Neural crest cell (in vitro differentiated cells): ENCODE data around the gene ADGRL4. TPM values are rescaled to one million over a fixed set of nuclear protein-coding genes. Genes with fewer than 3 reads are reported as not detected.

ENCODE experiments used
- DNase-seq: peaks from one replicate; pipeline ENCODE4 v3.0.0; 2021; ENCODE audit warnings: low read depth, mixed read lengths, low spot score
- H3K27ac Mint-ChIP-seq: one replicate; pipeline ENCODE4 v1.8.0; 2021; ENCODE audit warnings: mild to moderate bottlenecking, mixed read lengths; ENCODE audit not compliant: unreplicated experiment
- H3K27me3 Mint-ChIP-seq: 2 replicates; pipeline ENCODE4 v1.8.0; 2021; ENCODE audit warnings: low read depth, mild to moderate bottlenecking, mixed read lengths
- H3K36me3 Mint-ChIP-seq: 2 replicates; pipeline ENCODE4 v1.8.0; 2021; ENCODE audit warnings: low read depth, mild to moderate bottlenecking, mixed read lengths
- H3K4me1 Mint-ChIP-seq: 2 replicates; pipeline ENCODE4 v1.8.0; 2021; ENCODE audit warnings: mixed read lengths
- H3K4me3 Mint-ChIP-seq: one replicate; pipeline ENCODE4 v1.8.0; 2021; ENCODE audit warnings: mild to moderate bottlenecking, mixed read lengths
- H3K9me3 Mint-ChIP-seq: 2 replicates; pipeline ENCODE4 v1.8.0; 2021; ENCODE audit warnings: mixed read lengths
- CTCF ChIP-seq: fragments of 200-600 bp; sonication (generic); conservative IDR thresholded peaks from 2 replicates; pipeline ENCODE4 v1.5.0; 2021; ENCODE audit warnings: antibody characterized with exemption, mild to moderate bottlenecking
- total RNA-seq: library from RNA; stranded (reverse); gene quantifications from 2 replicates; pipeline ENCODE4 v1.2.1, GENCODE V29; 2021

The ADGRL4 gene
- total RNA-seq, 1 donor from 2014 or later: 0.98 TPM

- no peak for TF ChIP-seq CTCF
- Mint-ChIP-seq H3K27ac (no peak overlapping the region), H3K4me1 (peaks cover 8% of the 10 kb centered on the region), H3K4me3 (no peak overlapping the region), H3K27me3 (no peaks in the 10 kb centered on the region), H3K9me3 (peaks cover 3% of the 10 kb centered on the region), H3K36me3 (peaks cover 3% of the 10 kb centered on the region)
- DNase-seq: no peak
Observed at GRCh38 chr1:78840453-78841271, 165.9 kb downstream of the ADGRL4 start.
